Epithelial cell of proximal tubule (primary cell): Measurements from ENCODE around the gene PRKCQ. TPM values are rescaled to one million over a fixed set of nuclear protein-coding genes. Genes with fewer than 3 reads are reported as not detected.

ENCODE experiments used
- DNase-seq: peaks from one replicate; pipeline ENCODE4 v3.0.0-alpha.2; 2011; ENCODE audit warnings: low read depth
- H3K4me3 ChIP-seq: 2 replicates; pipeline ENCODE4 v1.5.1; 2011; ENCODE audit warnings: low read depth, mild to moderate bottlenecking, low read length
- total RNA-seq: library from RNA; depleted of rRNA; stranded (reverse); fragments of >200 nt; gene quantifications from 2 replicates; pipeline ENCODE4 v1.2.3, GENCODE V29; 2015
- TF ChIP-seq, protein P1 (sequence below): conservative IDR thresholded peaks from 2 replicates; pipeline ENCODE4 v1.5.1; 2012; ENCODE audit warnings: low read depth, mild to moderate bottlenecking, low read length

The PRKCQ gene
- total RNA-seq, 1 donor from 2014 or later: 6.8 TPM

DNA sequence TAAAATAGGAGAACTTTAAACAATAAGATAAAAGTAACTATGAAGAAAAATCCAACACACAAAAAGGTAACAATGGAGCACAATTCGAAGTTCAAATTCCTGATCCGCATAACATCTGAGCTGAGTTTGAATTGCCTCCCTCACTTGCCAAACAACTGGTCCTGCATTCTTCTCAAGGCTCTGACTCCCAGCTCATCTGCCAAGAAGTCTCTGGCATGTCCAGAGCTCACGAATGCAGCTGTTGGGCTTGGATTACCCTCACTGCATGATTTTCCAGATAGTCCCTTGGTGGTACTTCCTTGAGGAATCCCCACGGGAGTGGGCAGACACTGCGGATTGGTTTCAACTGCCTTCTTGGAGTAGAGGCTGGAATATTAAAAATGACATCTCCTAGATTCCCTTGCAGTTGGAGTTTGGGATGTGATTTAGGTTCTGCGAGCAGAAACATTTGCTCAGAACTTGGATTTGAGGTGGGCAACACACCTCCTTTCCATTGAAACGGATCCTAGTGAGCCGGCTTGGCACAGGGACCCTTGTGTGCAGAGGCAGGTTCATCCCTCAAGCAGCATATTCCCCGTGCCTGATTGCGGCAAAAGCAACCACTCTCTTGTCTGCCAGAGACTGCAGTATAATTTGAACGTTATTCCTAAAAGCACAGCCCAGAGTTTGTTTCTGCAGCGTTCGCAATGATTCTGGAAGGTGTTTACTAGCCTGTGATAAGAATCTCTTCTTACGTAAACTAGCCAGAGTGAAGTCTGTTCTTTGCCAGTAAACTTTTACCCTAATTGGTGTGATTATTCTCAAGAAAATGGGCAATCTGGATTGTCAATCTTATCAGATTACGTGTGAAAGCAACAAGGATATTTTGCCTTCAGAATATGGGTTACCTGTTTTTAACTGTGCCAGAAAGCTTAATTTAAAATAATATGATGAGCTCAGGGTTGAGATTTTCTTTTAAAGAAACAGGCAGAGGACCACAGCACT, 23.4 kb upstream of the PRKCQ start:
- TF ChIP-seq, protein P1, sequence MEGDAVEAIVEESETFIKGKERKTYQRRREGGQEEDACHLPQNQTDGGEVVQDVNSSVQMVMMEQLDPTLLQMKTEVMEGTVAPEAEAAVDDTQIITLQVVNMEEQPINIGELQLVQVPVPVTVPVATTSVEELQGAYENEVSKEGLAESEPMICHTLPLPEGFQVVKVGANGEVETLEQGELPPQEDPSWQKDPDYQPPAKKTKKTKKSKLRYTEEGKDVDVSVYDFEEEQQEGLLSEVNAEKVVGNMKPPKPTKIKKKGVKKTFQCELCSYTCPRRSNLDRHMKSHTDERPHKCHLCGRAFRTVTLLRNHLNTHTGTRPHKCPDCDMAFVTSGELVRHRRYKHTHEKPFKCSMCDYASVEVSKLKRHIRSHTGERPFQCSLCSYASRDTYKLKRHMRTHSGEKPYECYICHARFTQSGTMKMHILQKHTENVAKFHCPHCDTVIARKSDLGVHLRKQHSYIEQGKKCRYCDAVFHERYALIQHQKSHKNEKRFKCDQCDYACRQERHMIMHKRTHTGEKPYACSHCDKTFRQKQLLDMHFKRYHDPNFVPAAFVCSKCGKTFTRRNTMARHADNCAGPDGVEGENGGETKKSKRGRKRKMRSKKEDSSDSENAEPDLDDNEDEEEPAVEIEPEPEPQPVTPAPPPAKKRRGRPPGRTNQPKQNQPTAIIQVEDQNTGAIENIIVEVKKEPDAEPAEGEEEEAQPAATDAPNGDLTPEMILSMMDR: no peak
- no peak for DNase-seq

DNA sequence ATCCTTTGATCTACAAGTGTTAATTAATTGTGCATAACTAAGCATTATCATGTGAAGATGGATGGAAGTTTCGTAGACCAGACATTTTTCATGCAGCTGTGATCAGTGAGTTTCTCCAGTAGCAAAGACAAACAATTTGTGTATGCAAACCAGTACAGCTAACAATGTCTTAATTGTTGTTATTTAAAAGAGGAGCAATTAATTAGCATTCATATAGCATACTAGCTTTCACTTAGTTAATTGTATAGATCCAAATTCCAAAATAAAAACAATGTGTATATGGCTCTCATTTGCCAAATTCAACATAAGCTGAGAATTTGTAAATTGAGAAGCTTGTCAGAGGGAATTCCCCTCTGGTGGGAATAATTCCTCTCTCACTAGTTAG, 22.6 kb upstream of the PRKCQ start:
- TF ChIP-seq, protein P1: no peak
- H3K4me3 ChIP-seq: no peak overlapping the region
- DNase-seq: no peak

More for the DNA sequence above, 23.4 kb upstream of the PRKCQ start:
- no peak overlapping the region for H3K4me3 ChIP-seq

DNA sequence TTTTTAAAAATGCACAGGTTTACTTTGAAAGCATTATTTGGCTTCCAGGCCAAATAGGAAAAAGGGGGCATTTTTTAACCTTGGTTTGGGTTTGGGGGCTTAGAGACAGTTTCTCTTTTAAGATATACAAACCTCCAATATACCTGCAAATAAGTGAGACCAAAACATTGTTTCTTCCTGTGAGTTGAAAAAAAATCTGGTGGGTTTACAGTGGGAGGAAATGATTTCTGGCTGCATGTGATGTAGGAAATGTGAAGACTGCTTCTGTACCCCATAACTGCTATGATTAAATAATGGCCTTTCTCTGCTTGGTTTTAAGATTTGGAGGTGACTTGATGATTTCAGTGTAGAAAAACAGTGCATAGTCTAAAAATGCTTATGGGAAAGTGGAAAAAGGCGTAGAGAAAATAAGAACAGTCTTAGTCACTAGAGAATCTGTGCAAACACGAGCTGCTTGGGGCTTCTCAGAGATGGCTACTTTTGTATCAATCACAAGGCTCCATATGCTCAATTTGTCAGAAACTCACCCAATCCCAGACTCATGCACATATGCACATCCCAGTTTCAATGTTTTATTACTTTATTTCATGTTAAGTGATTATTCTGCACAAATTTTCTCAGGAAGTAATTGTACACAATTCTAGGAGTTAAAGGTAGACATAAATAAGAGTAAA, 22.1 kb upstream of the PRKCQ start:
- H3K4me3 ChIP-seq: no peak overlapping the region
- no peak for DNase-seq
- TF ChIP-seq, protein P1: no peak

DNA sequence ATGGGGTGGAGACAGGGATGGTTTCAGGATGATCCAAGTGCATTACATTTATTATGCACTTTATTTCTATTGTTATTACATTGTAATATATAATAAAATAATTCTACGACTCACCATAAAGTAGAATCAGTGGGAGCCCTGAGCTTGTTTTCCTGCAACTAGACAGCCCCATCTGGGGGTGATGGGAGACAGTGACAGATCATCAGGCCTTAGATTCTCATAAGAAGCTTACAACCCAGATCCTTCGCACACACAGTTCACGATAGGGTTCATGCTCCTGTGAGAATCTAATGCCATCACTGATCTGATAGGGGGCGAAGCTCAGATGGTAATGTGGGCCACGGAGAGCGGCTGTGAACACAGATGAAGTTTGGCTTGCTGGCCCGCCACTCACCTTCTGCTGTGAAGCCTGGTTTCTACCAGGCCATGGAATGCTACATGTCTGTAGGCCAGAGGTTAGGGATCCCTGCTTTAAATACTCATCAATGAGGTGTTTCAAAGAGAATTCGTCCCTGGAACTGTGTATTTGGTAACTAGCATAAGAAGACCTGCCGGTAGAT, 21.2 kb upstream of the PRKCQ start:
- H3K4me3 ChIP-seq: no peak overlapping the region
- TF ChIP-seq, protein P1: no peak
- no peak for DNase-seq

DNA sequence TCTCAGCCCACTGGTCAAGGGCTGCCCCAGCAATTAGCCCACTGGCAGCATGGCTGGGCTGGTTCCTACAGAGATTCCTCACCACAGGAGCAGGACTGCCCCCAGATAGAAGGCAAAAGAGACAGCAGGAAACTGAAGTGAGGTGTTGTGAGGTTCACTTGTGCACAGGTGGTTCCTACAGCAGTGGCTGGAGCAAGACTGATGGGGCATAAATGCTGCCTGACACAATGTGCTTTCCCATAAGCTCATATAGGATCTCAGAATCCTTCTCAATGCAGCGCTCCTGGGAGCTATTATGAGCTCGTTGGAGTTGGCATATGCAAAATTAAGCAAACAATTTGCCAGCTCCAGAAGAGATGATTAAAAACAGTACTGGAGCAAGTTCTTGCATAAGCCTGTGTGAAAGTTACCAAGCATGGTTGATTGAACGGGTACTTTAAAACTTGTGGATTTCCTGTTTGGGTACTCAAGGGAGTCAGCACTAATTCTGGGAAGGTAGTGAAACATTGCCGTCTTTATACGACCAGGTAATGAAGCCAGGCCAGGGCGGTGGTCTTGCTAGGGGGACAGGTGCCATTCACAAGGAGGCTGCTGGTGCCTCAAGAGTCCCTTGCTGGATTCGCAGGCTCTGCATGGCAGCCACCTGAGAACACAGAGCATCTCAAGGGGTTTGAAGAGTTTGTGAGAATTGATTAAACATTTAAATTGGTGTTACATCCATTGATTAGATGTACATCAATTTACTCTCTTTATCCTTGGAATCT, 20.3 kb upstream of the PRKCQ start:
- TF ChIP-seq, protein P1: no peak
- no peak overlapping the region for H3K4me3 ChIP-seq
- no peak for DNase-seq

DNA sequence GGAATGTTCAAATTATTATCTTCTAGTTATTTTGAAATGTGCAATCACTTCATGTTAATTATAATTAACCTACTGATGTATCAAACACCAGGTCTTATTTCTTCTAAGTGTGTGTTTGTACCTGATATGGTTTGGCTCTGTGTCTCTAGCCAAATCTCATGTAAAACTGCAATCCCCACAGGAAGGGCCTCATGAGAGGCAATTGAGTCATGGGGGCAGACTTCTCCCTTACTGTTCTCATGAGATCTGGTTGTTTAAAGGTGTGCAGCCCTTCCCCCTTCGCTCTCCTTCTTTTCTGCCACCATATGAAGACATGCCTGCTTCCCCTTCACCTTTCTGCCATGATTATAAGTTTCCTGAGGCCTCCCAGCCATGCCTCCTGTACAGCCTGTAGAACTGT, 18.6 kb upstream of the PRKCQ start:
- TF ChIP-seq, protein P1: no peak
- DNase-seq: no peak
- no peak overlapping the region for H3K4me3 ChIP-seq
